CD8-positive, alpha-beta memory T cell (primary cell): ENCODE measurements around the gene SEMA3C. TPM values are rescaled to one million over a fixed set of nuclear protein-coding genes. Genes with fewer than 3 reads are reported as not detected.

Source experiments
- CTCF ChIA-PET: fragments of 350-600 bp; sonication (Branson Sonifier 250); formaldehyde crosslinking; loops from one replicate; lab custom pipeline; 2021; ENCODE audit warnings: antibody characterized with exemption; lab: Charles Lee
- POLR2A ChIA-PET: fragments of 350-600 bp; sonication (Branson Sonifier 250); formaldehyde crosslinking; loops from one replicate; lab custom pipeline; 2021; ENCODE audit warnings: antibody characterized with exemption; lab: Charles Lee
- DNase-seq, 5 donors: peaks; one replicate each; pipeline versions ENCODE4 v3.0.0 to v3.0.0-alpha.2; 2020 to 2022; ENCODE audit warnings: mixed read lengths in 1 of 5
- H3K27ac ChIP-seq: one replicate; pipeline ENCODE4 v1.7.0; 2013; ENCODE audit warnings: low read depth, mild to moderate bottlenecking, low read length, moderate library complexity
- H3K27me3 ChIP-seq: 2 replicates; pipeline ENCODE4 v1.7.0; 2013; ENCODE audit warnings: low read length, mild to moderate bottlenecking; ENCODE audit not compliant: insufficient read depth, poor library complexity, severe bottlenecking
- H3K36me3 ChIP-seq: 2 replicates; pipeline ENCODE4 v1.7.0; 2013; ENCODE audit warnings: mild to moderate bottlenecking, low read length, moderate library complexity; ENCODE audit not compliant: insufficient read depth
- H3K4me1 ChIP-seq: 2 replicates; pipeline ENCODE4 v1.7.0; 2013; ENCODE audit warnings: mild to moderate bottlenecking, low read length, moderate library complexity; ENCODE audit not compliant: insufficient read depth
- H3K4me3 ChIP-seq: 2 replicates; pipeline ENCODE4 v1.7.0; 2013; ENCODE audit warnings: mild to moderate bottlenecking, low read length
- H3K9me3 ChIP-seq: 2 replicates; pipeline ENCODE4 v1.7.0; 2013; ENCODE audit warnings: mild to moderate bottlenecking, low read length
- H3K27ac Mint-ChIP-seq, 8 donors: one replicate each; pipeline ENCODE4 v1.8.0; 2020 to 2021; ENCODE audit warnings: mixed read lengths in 8 of 8, mild to moderate bottlenecking in 6 of 8, inconsistent platforms in 3 of 8, moderate library complexity in 3 of 8
- H3K27me3 Mint-ChIP-seq, 2 donors: one replicate each; pipeline ENCODE4 v1.8.0; 2020 to 2021; ENCODE audit warnings: mixed read lengths in 2 of 2, mild to moderate bottlenecking in 1 of 2, moderate library complexity in 1 of 2
- H3K36me3 Mint-ChIP-seq, 3 donors: one replicate each; pipeline ENCODE4 v1.8.0; 2020 to 2021; ENCODE audit warnings: mixed read lengths in 3 of 3, inconsistent platforms in 1 of 3, mild to moderate bottlenecking in 1 of 3
- H3K4me1 Mint-ChIP-seq, 3 donors: one replicate each; pipeline ENCODE4 v1.8.0; 2020 to 2021; ENCODE audit warnings: mixed read lengths in 3 of 3, inconsistent platforms in 1 of 3, mild to moderate bottlenecking in 1 of 3
- H3K4me3 Mint-ChIP-seq, 7 donors: one replicate each; pipeline ENCODE4 v1.8.0; 2020 to 2021; ENCODE audit warnings: mixed read lengths in 7 of 7, mild to moderate bottlenecking in 6 of 7, moderate library complexity in 4 of 7, inconsistent platforms in 2 of 7
- H3K9me3 Mint-ChIP-seq, 5 donors: one replicate each; pipeline ENCODE4 v1.8.0; 2020 to 2022; ENCODE audit warnings: mixed read lengths in 5 of 5, mild to moderate bottlenecking in 3 of 5, moderate library complexity in 2 of 5, inconsistent platforms in 1 of 5
- polyA plus RNA-seq: library from polyadenylated mRNA; unstranded; fragments of 300-500 nt; fragmentation: Illumina TruSeq; gene quantifications from one replicate; pipeline ENCODE4 v1.2.3, GENCODE V29; 2021
- total RNA-seq, 2 experiments: library from RNA; stranded (reverse); gene quantifications; one replicate each; pipeline ENCODE4 v1.2.3, GENCODE V29; 2021

The SEMA3C gene
- total and polyA plus RNA-seq, 3 experiments from 2014 or later = not detected

- Mint-ChIP-seq H3K4me1 (no peaks in the 10 kb centered on the region), H3K9me3 (peaks cover 2 to 30% (median 11%) of the 10 kb centered on the region in 5 donors), H3K36me3 (no peaks in the 10 kb centered on the region), H3K27me3 (no peaks in the 10 kb centered on the region), H3K4me3 (no peak overlapping the region), H3K27ac (no peak overlapping the region)
- no peak overlapping the region for H3K4me3 ChIP-seq
- POLR2A ChIA-PET = no interaction called here
- no peak for DNase-seq
- no peaks in the 10 kb centered on the region for H3K4me1 ChIP-seq
- no peak overlapping the region for H3K27ac ChIP-seq
- H3K36me3 ChIP-seq = no peaks in the 10 kb centered on the region
- CTCF ChIA-PET = no interaction called here
- H3K27me3 ChIP-seq = no peaks in the 10 kb centered on the region
- no peaks in the 10 kb centered on the region for H3K9me3 ChIP-seq
These were observed 128.0 kb downstream of the SEMA3C start for GRCh38 chr7:80790877-80791276.

DNA sequence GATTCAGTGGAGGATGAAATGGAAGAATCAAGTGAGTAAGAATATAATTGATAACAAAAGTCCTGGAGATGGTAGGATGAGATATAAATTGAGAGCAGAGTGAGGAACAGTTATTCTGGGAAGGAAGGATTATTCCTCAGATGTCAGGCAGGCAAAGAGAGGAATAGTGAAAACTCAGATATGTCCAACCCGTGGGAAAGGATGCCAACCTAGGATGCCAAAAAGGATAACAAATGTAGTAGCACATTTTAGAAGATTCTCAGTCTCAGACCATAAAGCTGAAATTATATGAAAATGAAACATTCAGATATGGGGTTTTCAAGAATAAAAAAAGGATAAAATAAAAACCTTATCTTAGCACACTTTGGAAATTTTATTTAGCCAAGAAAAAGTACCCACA, 131.1 kb downstream of the SEMA3C start:
- Histone ChIP-seq H3K4me3 (no peak overlapping the region), H3K27ac (no peak overlapping the region), H3K36me3 (no peaks in the 10 kb centered on the region), H3K4me1 (no peaks in the 10 kb centered on the region), H3K9me3 (no peaks in the 10 kb centered on the region), H3K27me3 (no peaks in the 10 kb centered on the region)
- ChIA-PET CTCF (no interaction called here), POLR2A (no interaction called here)
- Mint-ChIP-seq H3K27ac (no peak overlapping the region), H3K9me3 (peaks cover 2 to 13% (median 11%) of the 10 kb centered on the region in 5 donors), H3K4me1 (no peaks in the 10 kb centered on the region), H3K36me3 (no peaks in the 10 kb centered on the region), H3K27me3 (no peaks in the 10 kb centered on the region), H3K4me3 (no peak overlapping the region)
- no peak for DNase-seq

- ChIA-PET POLR2A (no interaction called here), CTCF (no interaction called here)
- Mint-ChIP-seq H3K4me1 (no peaks in the 10 kb centered on the region), H3K27me3 (no peaks in the 10 kb centered on the region), H3K36me3 (no peaks in the 10 kb centered on the region), H3K9me3 (peaks cover 4 to 17% (median 10%) of the 10 kb centered on the region in 5 donors), H3K27ac (no peak overlapping the region), H3K4me3 (no peak overlapping the region)
- H3K4me3 ChIP-seq = no peak overlapping the region
- no peaks in the 10 kb centered on the region for H3K9me3 ChIP-seq
- no peaks in the 10 kb centered on the region for H3K36me3 ChIP-seq
- no peaks in the 10 kb centered on the region for H3K27me3 ChIP-seq
- no peak overlapping the region for H3K27ac ChIP-seq
- no peaks in the 10 kb centered on the region for H3K4me1 ChIP-seq
- no peak for DNase-seq
These were observed 132.8 kb downstream of the SEMA3C start for GRCh38 chr7:80785961-80786536.

DNA sequence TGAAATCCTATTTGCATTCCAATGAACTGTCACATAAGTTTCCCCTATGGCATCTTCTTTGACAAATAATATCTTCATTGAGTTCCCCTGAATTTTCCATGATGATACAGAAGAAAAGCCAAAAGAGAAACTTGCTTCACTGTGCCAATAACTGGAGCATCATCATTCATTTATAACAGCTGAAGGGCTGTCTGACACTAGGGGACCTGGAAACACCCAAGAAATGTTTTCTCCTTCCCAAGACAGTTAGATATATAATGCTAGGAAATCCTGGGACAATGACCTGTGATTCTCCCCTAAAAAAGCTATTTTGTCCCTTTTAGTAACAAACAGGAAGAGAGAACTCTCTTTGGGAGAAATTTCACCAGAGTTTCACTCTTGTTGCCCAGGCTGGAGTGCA, 133.6 kb downstream of the SEMA3C start:
- no peak overlapping the region for H3K4me3 Mint-ChIP-seq
- Histone ChIP-seq H3K27me3 (no peaks in the 10 kb centered on the region), H3K36me3 (no peaks in the 10 kb centered on the region), H3K9me3 (no peaks in the 10 kb centered on the region), H3K27ac (no peak overlapping the region), H3K4me1 (no peaks in the 10 kb centered on the region), H3K4me3 (no peak overlapping the region)
- no peak for DNase-seq
- H3K4me1 Mint-ChIP-seq = no peaks in the 10 kb centered on the region
- ChIA-PET POLR2A (no interaction called here), CTCF (no interaction called here)
- no peaks in the 10 kb centered on the region for H3K36me3 Mint-ChIP-seq
- H3K9me3 Mint-ChIP-seq = peaks cover 4 to 19% (median 13%) of the 10 kb centered on the region in 5 donors
- no peaks in the 10 kb centered on the region for H3K27me3 Mint-ChIP-seq
- no peak overlapping the region for H3K27ac Mint-ChIP-seq

DNA sequence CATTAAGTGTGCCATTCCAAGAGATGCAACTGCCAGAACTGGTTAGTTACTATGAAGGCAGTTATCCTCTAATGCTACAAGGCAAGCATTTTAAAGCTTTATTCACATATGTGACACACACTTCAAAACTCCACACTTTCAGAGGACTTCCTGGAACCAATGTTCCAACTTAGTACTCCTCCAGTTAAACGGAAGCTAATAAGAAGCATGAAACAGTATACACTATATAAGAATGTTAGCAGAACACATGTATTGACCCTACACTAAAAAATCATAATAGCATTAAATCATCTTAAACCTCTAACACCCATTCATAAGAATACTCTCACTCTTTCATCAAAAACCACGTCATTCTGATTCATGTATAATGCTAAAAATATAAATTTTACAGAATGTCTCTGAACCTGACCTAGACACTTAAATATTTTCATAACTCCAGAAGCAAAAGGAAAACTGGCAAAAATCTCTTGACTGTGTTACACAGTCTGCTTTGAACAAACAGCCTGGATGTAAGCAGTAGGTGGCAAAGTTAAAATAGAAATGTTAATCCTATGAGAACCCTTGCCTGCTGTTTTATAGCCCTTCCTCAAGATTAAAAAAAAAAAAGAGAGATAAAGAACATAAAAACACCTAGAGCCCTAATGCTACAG, 135.0 kb downstream of the SEMA3C start:
- DNase-seq = no peak
- H3K27me3 Mint-ChIP-seq = no peaks in the 10 kb centered on the region
- ChIA-PET POLR2A (no interaction called here), CTCF (no interaction called here)
- H3K9me3 ChIP-seq = no peaks in the 10 kb centered on the region
- H3K36me3 ChIP-seq = no peaks in the 10 kb centered on the region
- H3K4me1 Mint-ChIP-seq = no peaks in the 10 kb centered on the region
- no peak overlapping the region for H3K4me3 ChIP-seq
- H3K4me3 Mint-ChIP-seq = no peak overlapping the region
- H3K27ac Mint-ChIP-seq = no peak overlapping the region
- peaks cover 3 to 17% (median 11%) of the 10 kb centered on the region in 5 donors for H3K9me3 Mint-ChIP-seq
- no peaks in the 10 kb centered on the region for H3K36me3 Mint-ChIP-seq
- no peaks in the 10 kb centered on the region for H3K27me3 ChIP-seq
- H3K4me1 ChIP-seq = no peaks in the 10 kb centered on the region
- no peak overlapping the region for H3K27ac ChIP-seq

GRCh38 chr7:80783186-80783677, 135.6 kb downstream of the SEMA3C start:
- Mint-ChIP-seq H3K4me1 (no peaks in the 10 kb centered on the region), H3K4me3 (no peak overlapping the region), H3K27me3 (no peaks in the 10 kb centered on the region), H3K27ac (no peak overlapping the region), H3K36me3 (no peaks in the 10 kb centered on the region), H3K9me3 (peaks cover 3 to 18% (median 11%) of the 10 kb centered on the region in 5 donors)
- Histone ChIP-seq H3K36me3 (no peaks in the 10 kb centered on the region), H3K27me3 (no peaks in the 10 kb centered on the region), H3K4me1 (no peaks in the 10 kb centered on the region), H3K9me3 (no peaks in the 10 kb centered on the region), H3K27ac (no peak overlapping the region), H3K4me3 (no peak overlapping the region)
- CTCF ChIA-PET = no interaction called here
- POLR2A ChIA-PET = no interaction called here
- DNase-seq = no peak

DNA sequence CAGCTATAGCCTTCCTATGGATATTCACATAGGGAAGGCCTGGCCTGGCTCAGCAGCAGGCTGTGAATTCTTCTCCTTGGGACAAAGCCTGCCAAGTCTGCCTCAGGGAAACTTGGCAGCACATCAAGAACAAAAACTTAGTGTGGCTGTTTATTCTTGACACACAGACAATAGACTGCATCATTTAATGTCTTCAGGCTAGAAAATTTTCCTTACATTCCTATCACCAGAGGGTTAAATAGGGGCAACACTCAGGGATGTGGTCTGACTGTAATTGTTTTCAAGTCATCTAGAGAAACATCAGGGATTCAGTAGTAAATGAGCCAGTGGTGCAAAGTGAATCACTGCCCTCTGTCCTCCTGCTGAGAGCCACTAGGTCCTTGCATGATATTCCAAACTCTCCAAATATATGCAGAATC, 137.3 kb downstream of the SEMA3C start:
- peaks cover 3 to 14% (median 10%) of the 10 kb centered on the region in 5 donors for H3K9me3 Mint-ChIP-seq
- no peak overlapping the region for H3K4me3 Mint-ChIP-seq
- no peaks in the 10 kb centered on the region for H3K36me3 ChIP-seq
- no peaks in the 10 kb centered on the region for H3K4me1 Mint-ChIP-seq
- H3K27me3 Mint-ChIP-seq = no peaks in the 10 kb centered on the region
- ChIA-PET POLR2A (no interaction called here), CTCF (no interaction called here)
- no peak overlapping the region for H3K4me3 ChIP-seq
- no peak for DNase-seq
- no peaks in the 10 kb centered on the region for H3K4me1 ChIP-seq
- no peaks in the 10 kb centered on the region for H3K9me3 ChIP-seq
- H3K27ac ChIP-seq = no peak overlapping the region
- H3K27ac Mint-ChIP-seq = no peak overlapping the region
- H3K36me3 Mint-ChIP-seq = no peaks in the 10 kb centered on the region
- no peaks in the 10 kb centered on the region for H3K27me3 ChIP-seq

DNA sequence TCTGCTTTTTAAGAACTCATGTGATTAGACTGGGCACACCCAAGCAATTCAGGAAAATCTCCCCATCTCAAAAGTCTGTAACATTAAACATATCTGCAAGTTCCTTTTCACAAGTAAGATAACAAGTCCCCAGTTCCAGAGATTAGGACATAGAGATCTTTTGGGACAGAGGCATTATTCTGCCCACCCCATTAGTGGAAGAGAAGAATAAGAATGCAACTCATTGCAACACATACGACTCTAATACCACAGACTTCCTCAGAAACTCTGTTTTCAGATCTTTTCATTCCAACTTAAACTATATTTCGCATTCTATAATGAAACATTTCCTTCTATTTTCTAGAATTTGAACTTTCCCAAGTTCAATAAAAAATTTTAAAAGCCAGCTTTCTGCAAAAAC, 137.7 kb downstream of the SEMA3C start:
- ChIA-PET CTCF (no interaction called here), POLR2A (no interaction called here)
- no peak overlapping the region for H3K4me3 ChIP-seq
- no peak for DNase-seq
- H3K36me3 ChIP-seq = no peaks in the 10 kb centered on the region
- Mint-ChIP-seq H3K36me3 (no peaks in the 10 kb centered on the region), H3K9me3 (peaks cover 3 to 13% (median 8%) of the 10 kb centered on the region in 5 donors), H3K4me1 (no peaks in the 10 kb centered on the region), H3K4me3 (no peak overlapping the region), H3K27ac (no peak overlapping the region), H3K27me3 (no peaks in the 10 kb centered on the region)
- H3K4me1 ChIP-seq = no peaks in the 10 kb centered on the region
- H3K9me3 ChIP-seq = no peaks in the 10 kb centered on the region
- H3K27ac ChIP-seq = no peak overlapping the region
- no peaks in the 10 kb centered on the region for H3K27me3 ChIP-seq
